ENCODE measurements around the gene BORCS6.
A peak's percentile ranks its signal among the peaks of the same experiment; 100 is the strongest.

BORCS6 gene

DNA sequence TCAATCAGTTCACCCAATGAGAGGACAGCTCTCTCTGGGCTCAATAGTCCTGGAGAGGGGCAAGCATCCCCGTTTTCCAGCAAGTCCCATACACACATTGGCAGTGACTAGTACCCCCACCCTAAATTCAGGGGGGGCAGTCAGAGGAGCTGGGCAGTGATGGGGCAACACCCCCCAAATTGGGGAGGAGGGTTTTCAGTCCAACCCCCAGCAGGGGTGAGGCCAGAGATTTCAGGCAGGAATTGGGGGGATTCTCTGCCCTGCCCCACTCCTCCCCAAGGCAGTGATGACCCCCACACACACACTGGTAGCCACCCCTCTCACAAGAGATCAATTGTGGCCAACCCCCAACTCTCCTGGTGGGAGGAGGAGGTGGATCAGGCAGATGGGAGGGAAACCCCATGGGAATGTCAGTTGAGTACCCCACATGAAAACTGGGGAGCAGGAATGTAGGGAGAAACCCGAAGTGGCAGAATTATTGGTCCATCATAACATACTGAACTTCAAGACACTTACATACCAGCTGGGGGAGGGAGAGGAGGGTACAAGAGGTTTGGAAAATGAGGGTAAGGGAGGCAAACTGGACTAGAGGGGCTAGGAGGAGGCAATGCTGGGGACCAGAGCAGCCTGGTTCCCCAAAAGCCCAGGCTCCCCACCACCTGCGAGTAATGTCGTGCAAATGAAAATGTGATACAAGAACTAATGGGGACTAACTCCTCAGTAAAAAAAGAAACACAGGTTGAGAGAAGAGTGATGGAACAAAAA lies 30.3 kb downstream of the BORCS6 start:
- no peak for DNase-seq (ENCODE audit: insufficient read length, low spot score)
- no peak for TF ChIP-seq POLR2A (IDR thresholded peaks at IDR 0.05; ENCODE audit: low read depth, low read length)
- no peak for FAIRE-seq

DNA sequence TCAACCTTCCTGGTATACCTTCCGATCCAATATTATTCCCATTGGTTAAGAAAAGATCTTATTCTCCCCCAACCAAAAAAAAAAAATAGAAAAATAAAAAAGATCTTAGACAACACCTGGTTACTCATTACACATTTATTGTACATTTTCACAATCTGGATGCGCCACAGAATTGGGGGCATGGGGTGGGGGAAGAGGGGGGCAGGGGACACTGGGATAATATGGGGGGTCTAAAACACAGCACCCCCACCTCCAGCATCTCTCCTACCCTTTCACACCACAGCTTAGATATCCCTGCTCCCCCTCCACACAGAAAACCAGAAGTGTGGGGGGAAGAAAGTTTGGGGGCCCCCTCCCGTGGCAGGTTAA lies 31.0 kb downstream of the BORCS6 start:
- no peak for DNase-seq (ENCODE audit: insufficient read length, low spot score)
- no peak for TF ChIP-seq POLR2A (IDR thresholded peaks at IDR 0.05; ENCODE audit: low read depth, low read length)
- FAIRE-seq, result no peak

DNA sequence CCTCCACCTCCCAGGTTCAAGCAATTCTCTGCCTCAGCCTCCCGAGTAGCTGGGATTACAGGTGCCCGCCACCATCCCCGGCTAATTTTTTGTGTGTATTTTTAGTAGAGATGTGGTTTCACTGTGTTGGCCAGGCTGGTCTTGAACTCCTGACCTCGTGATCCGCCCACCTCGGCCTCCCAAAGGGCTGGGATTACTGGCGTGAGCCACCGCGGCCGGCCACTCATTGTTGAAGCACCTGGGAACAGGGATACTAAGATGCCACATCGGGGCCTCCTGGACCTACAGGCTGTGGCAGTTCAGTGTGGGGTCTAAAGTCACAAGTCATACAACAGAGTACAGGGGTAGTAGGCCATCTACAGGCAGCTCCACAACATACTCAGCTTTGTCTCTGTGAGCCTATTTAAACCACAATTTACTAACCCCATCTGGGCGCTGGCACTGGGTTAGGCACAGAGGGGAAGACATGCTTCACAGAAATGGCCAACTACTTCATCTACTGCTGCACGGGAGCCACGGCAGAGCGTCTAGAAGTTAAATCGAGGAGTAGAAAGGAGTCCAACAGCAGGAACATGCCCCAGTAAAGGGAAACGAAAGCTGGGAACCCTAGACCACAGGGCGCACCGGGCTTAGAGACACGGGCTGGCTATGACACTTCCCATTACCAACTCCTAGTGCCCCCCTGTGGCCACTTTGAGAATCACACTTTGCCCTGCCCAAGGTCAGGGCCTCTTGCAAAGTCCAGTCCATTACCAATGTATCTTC lies 31.5 kb downstream of the BORCS6 start:
- DNase-seq (ENCODE audit: insufficient read length, low spot score) (peak; percentile 87), FAIRE-seq (no peak)

DNA sequence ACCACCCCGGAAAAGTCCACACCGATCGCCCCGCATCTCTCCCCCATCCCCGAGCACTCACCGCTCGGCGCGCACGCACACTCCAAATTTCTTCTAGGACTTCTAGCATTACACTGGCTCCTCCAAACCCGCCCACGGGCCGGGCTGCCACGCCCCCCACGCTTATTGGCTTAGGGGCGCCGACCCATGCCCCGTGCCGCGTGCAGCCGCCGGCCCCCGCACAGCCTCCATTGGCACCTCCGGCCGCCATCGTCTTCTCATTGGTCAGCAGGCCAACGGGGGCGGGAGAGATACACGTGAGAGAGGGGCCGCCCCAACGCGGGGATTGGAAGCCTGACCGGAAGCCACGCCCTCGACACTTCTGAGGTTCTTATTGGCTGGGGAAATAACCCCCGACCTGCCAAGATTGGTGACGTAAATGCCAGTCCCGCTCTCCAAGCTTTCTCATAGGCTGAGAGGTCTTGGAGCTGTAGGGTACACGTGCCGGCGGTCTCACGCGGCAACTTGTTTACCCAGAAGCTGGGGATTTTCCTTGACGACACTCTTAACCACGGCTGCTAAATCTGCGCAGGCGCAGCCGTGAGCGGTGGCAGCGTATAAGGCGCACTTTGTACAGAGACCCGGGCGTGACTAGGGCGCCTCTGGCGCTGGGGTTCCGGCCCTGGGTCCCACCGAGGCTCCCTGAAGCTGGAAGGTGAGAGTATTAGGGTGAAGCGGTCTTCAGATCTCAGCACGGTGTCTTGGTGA lies 33.6 kb downstream of the BORCS6 start:
- peak; percentile 98 for DNase-seq (ENCODE audit: insufficient read length, low spot score)
- peak; percentile 41; the same call in 1 of the 2 replicates for TF ChIP-seq POLR2A (IDR thresholded peaks at IDR 0.05; ENCODE audit: low read depth, low read length)
- FAIRE-seq, result peak; percentile 90

More for the DNA sequence above, 31.5 kb downstream of the BORCS6 start:
- TF ChIP-seq POLR2A (IDR thresholded peaks at IDR 0.05; ENCODE audit: low read depth, low read length), result no peak

DNA sequence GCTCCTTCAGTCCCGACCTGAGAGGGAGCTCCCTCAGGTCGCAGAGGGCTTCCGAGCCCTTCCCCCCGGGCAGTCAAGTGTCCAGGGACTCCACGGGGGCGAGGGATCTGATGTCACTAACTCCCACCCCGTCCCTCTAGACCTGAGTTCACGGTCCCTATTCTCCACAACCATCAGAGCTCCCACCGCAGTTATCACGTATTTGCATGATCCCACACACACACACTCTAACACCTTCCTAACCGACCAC lies 34.1 kb downstream of the BORCS6 start:
- DNase-seq (ENCODE audit: insufficient read length, low spot score), result no peak
- no peak for TF ChIP-seq POLR2A (IDR thresholded peaks at IDR 0.05; ENCODE audit: low read depth, low read length)
- FAIRE-seq, result no peak

DNA sequence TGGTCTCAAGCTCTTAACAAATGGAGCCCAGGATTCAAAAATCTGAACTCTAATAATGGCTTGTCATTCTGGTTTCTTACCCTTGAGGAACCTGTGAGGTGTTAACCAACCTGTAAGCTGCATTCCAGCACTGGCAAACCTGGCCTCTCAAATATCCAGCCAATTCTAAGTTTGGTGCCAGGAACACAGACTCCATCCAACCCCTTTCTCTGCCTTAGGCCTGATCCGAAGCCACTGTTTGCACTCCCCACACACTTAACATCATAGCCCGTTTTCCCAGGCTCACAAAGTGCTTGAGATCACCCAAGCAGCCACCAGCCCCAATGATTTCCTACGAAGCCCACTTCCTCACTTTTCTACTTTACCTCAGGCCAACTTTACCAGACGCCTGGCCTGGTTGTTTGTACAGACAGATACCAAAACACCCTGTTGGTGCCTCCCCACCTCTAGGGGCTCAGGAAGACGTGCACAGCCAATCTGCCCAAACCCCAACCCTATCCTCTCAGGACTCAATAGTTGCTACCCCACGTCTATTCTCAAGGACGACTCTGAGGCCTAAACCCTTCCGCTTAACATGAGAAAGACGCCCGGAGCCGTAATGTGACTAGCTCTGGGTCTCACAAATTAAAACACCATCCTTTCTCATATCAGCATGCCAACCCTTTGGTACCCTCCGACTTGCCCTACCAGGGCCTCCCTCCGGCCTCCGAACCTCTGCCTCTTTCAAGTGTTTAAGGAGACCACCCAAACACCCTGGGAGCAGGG lies 34.6 kb downstream of the BORCS6 start:
- DNase-seq (ENCODE audit: insufficient read length, low spot score) (no peak), FAIRE-seq (no peak)
- TF ChIP-seq POLR2A (IDR thresholded peaks at IDR 0.05; ENCODE audit: low read depth, low read length), result no peak

DNA sequence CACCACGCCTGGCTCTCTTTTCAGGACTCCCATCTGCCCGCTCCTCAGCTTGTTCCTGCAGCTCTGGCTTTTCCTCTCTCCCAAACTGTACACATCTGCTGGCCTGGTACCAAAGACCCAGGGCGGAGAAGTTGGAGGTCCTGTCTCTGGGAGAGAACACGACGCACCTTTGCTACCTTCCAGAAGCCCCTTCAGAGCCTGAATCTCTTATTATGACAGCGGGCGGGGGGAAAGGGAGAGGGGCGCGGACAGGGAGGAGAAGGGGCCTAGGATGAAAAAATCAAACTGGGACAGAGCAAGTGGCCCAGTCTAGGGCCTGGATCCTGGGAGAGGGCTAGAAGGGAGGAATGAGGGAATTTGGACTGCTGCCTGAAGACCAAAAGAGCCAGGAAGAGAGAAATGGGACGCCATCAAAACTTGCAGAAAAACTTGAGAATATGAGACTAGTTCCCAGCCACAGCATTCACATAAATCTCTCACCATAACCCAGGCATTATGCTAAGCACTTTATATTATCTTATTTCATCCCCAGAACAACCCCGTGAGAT lies 35.3 kb downstream of the BORCS6 start:
- FAIRE-seq, result no peak
- no peak for DNase-seq (ENCODE audit: insufficient read length, low spot score)
- no peak for TF ChIP-seq POLR2A (IDR thresholded peaks at IDR 0.05; ENCODE audit: low read depth, low read length)

DNA sequence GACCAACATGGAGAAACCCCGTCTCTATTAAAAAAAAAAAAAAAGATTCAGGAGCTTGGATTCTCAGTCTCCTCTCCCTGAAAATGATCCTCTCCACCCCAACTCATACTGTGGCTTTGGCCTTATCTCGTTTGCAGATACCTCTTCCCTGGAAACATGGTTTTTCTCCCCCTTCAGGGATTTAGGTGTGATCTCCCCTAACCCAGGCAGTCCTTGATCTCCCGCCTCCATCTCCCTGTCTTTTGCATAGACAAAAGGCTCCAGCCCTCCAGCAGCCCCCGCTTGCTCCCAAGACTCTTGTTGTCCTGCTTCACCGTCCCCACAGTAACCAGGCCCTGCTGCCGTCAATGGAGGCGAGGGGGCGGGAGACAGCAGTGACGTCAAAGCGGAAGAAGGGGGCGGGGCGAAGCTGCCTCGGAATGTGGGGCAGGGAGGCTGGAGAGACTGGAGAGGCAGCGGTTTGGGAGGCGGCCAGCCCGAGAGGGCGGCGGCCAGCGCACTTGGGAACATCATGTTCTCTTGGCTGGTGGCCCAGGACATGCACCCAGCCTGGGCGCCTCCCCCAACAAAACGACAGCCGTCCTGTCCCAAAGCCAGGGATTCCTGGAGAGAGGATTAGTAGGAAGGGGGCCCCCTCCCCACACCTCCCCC lies 35.9 kb downstream of the BORCS6 start:
- peak; percentile 77 for FAIRE-seq
- peak; percentile 23; the same call in 1 of the 2 replicates for TF ChIP-seq POLR2A (IDR thresholded peaks at IDR 0.05; ENCODE audit: low read depth, low read length)

DNA sequence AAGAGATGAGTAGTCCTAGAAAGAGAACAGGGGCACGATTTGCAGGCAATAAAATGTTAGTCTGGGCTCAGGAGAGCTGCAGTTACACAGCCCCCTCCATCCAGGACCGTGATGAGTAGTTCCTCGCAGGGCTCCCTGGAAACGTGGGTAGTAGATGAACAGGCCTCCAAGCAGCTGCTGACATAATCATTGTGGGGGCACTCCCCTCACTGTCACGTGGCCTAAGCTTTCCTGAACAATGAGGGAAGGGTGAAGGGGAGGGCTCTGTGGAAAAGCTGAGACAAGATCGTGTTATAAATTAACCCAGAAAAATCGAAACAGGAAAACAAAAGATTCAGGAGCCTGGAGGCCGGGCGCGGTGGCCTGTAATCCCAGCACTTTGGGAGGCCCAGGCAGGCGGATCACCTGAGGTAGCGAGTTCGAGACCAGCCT lies 36.4 kb downstream of the BORCS6 start:
- FAIRE-seq (peak; percentile 33), DNase-seq (ENCODE audit: insufficient read length, low spot score) (peak; percentile 66)
- TF ChIP-seq POLR2A (IDR thresholded peaks at IDR 0.05; ENCODE audit: low read depth, low read length), result no peak

More for the DNA sequence above, 35.9 kb downstream of the BORCS6 start:
- DNase-seq (ENCODE audit: insufficient read length, low spot score), result peak; percentile 74

DNA sequence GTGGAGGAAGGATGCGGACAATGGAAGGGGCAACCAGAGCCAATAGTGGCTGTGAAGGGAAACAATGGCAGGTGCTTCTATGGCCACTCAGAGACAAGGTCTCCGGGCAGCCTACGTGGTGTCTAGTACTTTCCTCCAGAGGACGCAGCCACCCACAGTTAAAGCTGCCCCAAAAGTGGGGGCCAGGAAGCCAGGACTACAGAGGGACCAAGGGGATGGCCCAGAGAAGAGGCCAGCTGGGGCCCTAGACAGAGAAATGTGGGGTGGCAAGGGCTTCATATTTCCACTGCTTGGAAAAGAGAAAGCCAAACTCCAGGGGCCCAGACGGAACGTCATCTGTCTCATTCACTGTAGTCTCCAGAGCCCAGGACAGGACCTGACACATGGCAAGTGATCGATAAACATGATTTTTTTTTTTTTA lies 36.9 kb downstream of the BORCS6 start:
- DNase-seq (ENCODE audit: insufficient read length, low spot score) (no peak), FAIRE-seq (no peak)
- no peak for TF ChIP-seq POLR2A (IDR thresholded peaks at IDR 0.05; ENCODE audit: low read depth, low read length)

DNA sequence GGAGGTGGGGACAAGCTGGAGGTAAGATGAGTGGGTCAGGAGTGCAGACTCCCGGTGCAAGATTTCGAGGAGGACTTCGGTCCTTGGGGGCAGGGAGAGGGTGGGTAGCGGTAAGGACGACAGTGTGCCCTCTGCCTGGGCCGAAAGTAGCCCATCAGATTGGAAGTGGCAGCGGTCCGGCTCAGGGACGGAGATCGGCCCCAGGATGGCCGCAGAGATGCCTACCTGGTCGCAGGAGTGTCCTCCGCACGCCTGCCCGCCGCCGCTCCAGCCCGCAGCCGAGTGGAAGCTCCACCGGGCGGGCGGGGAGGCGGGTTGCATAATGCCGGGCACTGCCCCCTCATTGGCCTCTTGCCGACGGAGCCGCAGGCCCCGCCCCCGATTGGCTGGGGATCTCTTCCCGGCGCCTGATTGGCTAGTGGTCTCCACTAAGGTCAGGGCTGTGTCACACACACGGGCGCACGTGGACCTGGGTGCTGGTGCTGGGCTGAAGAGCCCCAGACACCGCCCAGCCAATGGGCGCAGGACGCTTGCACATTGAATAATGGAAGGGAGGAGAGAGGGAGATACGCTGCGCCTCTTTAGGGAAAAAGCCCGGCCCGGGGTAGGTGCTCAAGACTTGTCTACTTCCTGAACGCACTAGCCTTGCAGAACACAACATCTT lies 37.7 kb downstream of the BORCS6 start, which contains the start of gene PER1:
Gene PER1, minus strand, starts transcription at position 293 of the 664 bp plus-strand sequence. CDS start 1,698 bp downstream, outside the sequence.
- DNase-seq (ENCODE audit: insufficient read length, low spot score) (peak; percentile 90), FAIRE-seq (no peak)
- TF ChIP-seq POLR2A (IDR thresholded peaks at IDR 0.05; ENCODE audit: low read depth, low read length), result peak; percentile 79

DNA sequence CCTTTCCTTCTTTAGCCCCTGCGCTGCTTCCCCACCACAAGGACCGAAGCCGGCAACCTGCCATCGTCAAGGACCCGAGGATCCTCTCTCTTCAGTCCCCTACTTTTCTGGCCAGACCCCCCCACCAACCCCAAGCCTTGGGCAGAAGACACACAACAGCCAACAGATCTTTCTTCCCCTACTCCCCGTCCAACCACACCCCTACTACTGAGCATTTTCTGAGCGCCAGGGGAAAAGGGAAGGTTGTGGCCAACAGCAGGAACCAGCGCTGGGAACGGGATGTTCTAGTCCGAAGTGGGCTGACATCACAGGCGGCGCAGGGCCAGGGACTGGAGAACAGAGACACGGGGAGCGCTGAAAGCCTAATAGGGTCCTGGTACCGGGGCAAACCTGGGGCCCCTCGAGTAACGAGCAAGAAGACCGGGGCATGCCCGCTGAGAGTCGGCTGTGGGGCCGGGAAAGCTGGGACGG lies 38.3 kb downstream of the BORCS6 start:
- TF ChIP-seq POLR2A (IDR thresholded peaks at IDR 0.05; ENCODE audit: low read depth, low read length), result no peak
- DNase-seq (ENCODE audit: insufficient read length, low spot score), result no peak
- no peak for FAIRE-seq

Measured in H54 (cell line).